Stomach (tissue), 19 donors: ENCODE results near the gene SLC25A40. TPM values are rescaled to one million over a fixed set of nuclear protein-coding genes. Genes with fewer than 3 reads are reported as not detected.
"Not testable (repeated sequence)": the region's sequence is repeated elsewhere in the genome, so short reads cannot be mapped to it uniquely, and the experiment has no call there.

Experiments used
- DNase-seq, 2 donors: peaks; one replicate each; pipeline versions ENCODE4 v3.0.0 to v3.0.0-alpha.2; 2013 to 2019
- H3K27ac ChIP-seq, 5 donors: fragments of 200-600 bp in 4 of 5; sonication (generic) in 4 of 5; one replicate each; pipeline ENCODE4 v1.5.1; 2013 to 2019; ENCODE audit warnings: mild to moderate bottlenecking in 1 of 5, moderate library complexity in 1 of 5
- H3K27me3 ChIP-seq, 3 donors: fragments of 200-600 bp; sonication (generic); one replicate each; pipeline ENCODE4 v1.5.1; 2017 to 2019; ENCODE audit warnings: mixed run types in 1 of 3
- H3K36me3 ChIP-seq, 4 donors: fragments of 200-600 bp; sonication (generic); 1 replicate in 3 of 4; 2 replicates in 1 of 4; pipeline ENCODE4 v1.5.1; 2016 to 2019
- H3K4me1 ChIP-seq, 4 donors: fragments of 200-600 bp; sonication (generic); one replicate each; pipeline ENCODE4 v1.5.1; 2016 to 2019
- H3K4me3 ChIP-seq, 4 donors: fragments of 200-600 bp; sonication (generic) in 3 of 4; one replicate each; pipeline ENCODE4 v1.5.1; 2016 to 2019; ENCODE audit warnings: mild to moderate bottlenecking in 1 of 4
- H3K9me3 ChIP-seq, 4 donors: fragments of 200-600 bp; sonication (generic); one replicate each; pipeline ENCODE4 v1.5.1; 2016 to 2019
- EP300 ChIP-seq: sonication (generic); formaldehyde crosslinking; IDR thresholded peaks from one replicate; pipeline ENCODE4 v1.6.1; 2017; ENCODE audit warnings: antibody characterized with exemption
- POLR2A ChIP-seq, 4 donors: fragments of 450-650 bp; IDR thresholded peaks; one replicate each; pipeline ENCODE4 v1.6.1; 2016; ENCODE audit warnings: antibody characterized with exemption in 4 of 4, control low read depth in 2 of 4, mild to moderate bottlenecking in 1 of 4, moderate library complexity in 1 of 4
- POLR2AphosphoS5 ChIP-seq, 3 donors: sonication (generic); formaldehyde crosslinking; IDR thresholded peaks; one replicate each; pipeline ENCODE4 v1.6.1; 2016; ENCODE audit warnings: antibody characterized with exemption in 3 of 3
- WGBS, 5 donors: extraction: QIAGEN DNeasy Blood & Tissue Kit in 3 of 5; methylation state at CpG; one replicate each; pipeline versions ENCODE4 v1.1.5 to v1.1.7; 2013 to 2018; 5-methylcytosine and 5-hydroxymethylcytosine counted together
- intact Hi-C: fragments of 100-400 bp; cut with DNase I; formaldehyde crosslinking; loops from one replicate; pipeline ENCODE4 v1.15.1; 2023; ENCODE audit warnings: low total_unique reads
- long read RNA-seq, 10 donors: transcript quantifications; one replicate each; lab custom pipeline, GENCODE V29; 2026
- polyA plus RNA-seq, 3 donors: library from polyadenylated mRNA; stranded (reverse); fragments of 200-250 nt; gene quantifications; one replicate each; pipeline ENCODE4 v1.2.3, GENCODE V29; 2013
- total RNA-seq, 5 donors: library from RNA; depleted of rRNA; stranded (reverse); fragments of >200 nt; gene quantifications; one replicate each; pipeline versions ENCODE4 v1.1.0 to v1.2.3, GENCODE V29; 2014 to 2016
- TF ChIP-seq, protein P1 (sequence below), 7 experiments: fragments of 450-650 bp in 4 of 7; fragments of 200-600 bp in 3 of 7; sonication (generic) in 3 of 7; IDR thresholded peaks; one replicate each; pipeline ENCODE4 v1.5.1; 2016 to 2019; ENCODE audit warnings: antibody characterized with exemption in 7 of 7, control low read depth in 2 of 7, mild to moderate bottlenecking in 1 of 7
- donor health status: healthy with polysubstance abuse.
- donor health status: Bipolar disorder and iron deficiency.
- donor health status: healthy.

The SLC25A40 gene
- total RNA-seq: 10 to 100 TPM in 2 of 5 donors, 1 to 10 TPM in 2, not detected in 1; 6.4 to 22.0 (median 11.5) TPM
- 1 to 10 TPM; 3.5 to 8.1 (median 6.5) TPM for polyA plus RNA-seq
- long read RNA-seq, donor 1, full-length matches to known transcripts: 1 of 1 reads
- long read RNA-seq, donor 1, partial matches to known transcripts: 0 of 1 reads
- long read RNA-seq, donor 1, other reads (novel, unspliced or antisense): 0 of 1 reads
- long read RNA-seq, donor 2, full-length matches to known transcripts: 3 of 17 reads
- long read RNA-seq, donor 2, partial matches to known transcripts: 14 of 17 reads
- long read RNA-seq, donor 2, other reads (novel, unspliced or antisense): 0 of 17 reads
- long read RNA-seq, donor 3, full-length matches to known transcripts: 1 of 7 reads
- long read RNA-seq, donor 3, partial matches to known transcripts: 6 of 7 reads
- long read RNA-seq, donor 3, other reads (novel, unspliced or antisense): 0 of 7 reads
- long read RNA-seq, donor 4, full-length matches to known transcripts: 1 of 1 reads
- long read RNA-seq, donor 4, partial matches to known transcripts: 0 of 1 reads
- long read RNA-seq, donor 4, other reads (novel, unspliced or antisense): 0 of 1 reads
- long read RNA-seq, donor 5, full-length matches to known transcripts: 4 of 4 reads
- long read RNA-seq, donor 5, partial matches to known transcripts: 0 of 4 reads
- long read RNA-seq, donor 5, other reads (novel, unspliced or antisense): 0 of 4 reads
- long read RNA-seq, donor 6, full-length matches to known transcripts: 5 of 13 reads
- long read RNA-seq, donor 6, partial matches to known transcripts: 8 of 13 reads
- long read RNA-seq, donor 6, other reads (novel, unspliced or antisense): 0 of 13 reads
- long read RNA-seq, donor 7, full-length matches to known transcripts: 1 of 1 reads
- long read RNA-seq, donor 7, partial matches to known transcripts: 0 of 1 reads
- long read RNA-seq, donor 7, other reads (novel, unspliced or antisense): 0 of 1 reads
- long read RNA-seq, donor 8, full-length matches to known transcripts: 3 of 9 reads
- long read RNA-seq, donor 8, partial matches to known transcripts: 6 of 9 reads
- long read RNA-seq, donor 8, other reads (novel, unspliced or antisense): 0 of 9 reads
- long read RNA-seq, donor 9, full-length matches to known transcripts: 4 of 11 reads
- long read RNA-seq, donor 9, partial matches to known transcripts: 7 of 11 reads
- long read RNA-seq, donor 9, other reads (novel, unspliced or antisense): 0 of 11 reads
- long read RNA-seq, donor 10: 0 reads

- Histone ChIP-seq H3K27ac (peak within 1 kb of the TSS; percentile 95 to 98 (median 97)), H3K36me3 (peaks cover 0 to 2% (median 0%) of the 10 kb centered on the region in 4 donors), H3K4me3 (peak within 1 kb of the TSS; percentile 72 to 87 (median 80)), H3K4me1 (peaks cover 0 to 46% (median 22%) of the 10 kb centered on the region in 4 donors), H3K27me3 (no peaks in the 10 kb centered on the region), H3K9me3 (peaks cover 0 to 9% (median 1%) of the 10 kb centered on the region in 4 donors)
- WGBS, 5 donors: 0 to 3% (median 1%) methylated on average over 43 to 84 of the region's 84 CpGs
- peak in 1 of 4 donors; percentile 24 for TF ChIP-seq POLR2A (IDR thresholded peaks at IDR 0.05)
- TF ChIP-seq EP300: no peak
- TF ChIP-seq, protein P1, sequence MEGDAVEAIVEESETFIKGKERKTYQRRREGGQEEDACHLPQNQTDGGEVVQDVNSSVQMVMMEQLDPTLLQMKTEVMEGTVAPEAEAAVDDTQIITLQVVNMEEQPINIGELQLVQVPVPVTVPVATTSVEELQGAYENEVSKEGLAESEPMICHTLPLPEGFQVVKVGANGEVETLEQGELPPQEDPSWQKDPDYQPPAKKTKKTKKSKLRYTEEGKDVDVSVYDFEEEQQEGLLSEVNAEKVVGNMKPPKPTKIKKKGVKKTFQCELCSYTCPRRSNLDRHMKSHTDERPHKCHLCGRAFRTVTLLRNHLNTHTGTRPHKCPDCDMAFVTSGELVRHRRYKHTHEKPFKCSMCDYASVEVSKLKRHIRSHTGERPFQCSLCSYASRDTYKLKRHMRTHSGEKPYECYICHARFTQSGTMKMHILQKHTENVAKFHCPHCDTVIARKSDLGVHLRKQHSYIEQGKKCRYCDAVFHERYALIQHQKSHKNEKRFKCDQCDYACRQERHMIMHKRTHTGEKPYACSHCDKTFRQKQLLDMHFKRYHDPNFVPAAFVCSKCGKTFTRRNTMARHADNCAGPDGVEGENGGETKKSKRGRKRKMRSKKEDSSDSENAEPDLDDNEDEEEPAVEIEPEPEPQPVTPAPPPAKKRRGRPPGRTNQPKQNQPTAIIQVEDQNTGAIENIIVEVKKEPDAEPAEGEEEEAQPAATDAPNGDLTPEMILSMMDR (IDR thresholded peaks at IDR 0.05): no peak
- peak; percentile 55 to 84 (median 77) for TF ChIP-seq POLR2AphosphoS5 (IDR thresholded peaks at IDR 0.05)
- intact Hi-C loops: no loop called here
- peak; percentile 97 to 98 for DNase-seq
These were observed at the start of gene SLC25A40, which contains the start of gene DBF4 for GRCh38 chr7:87876040-87876868. SLC25A40 (minus strand) TSS chr7:87876360; CDS start chr7:87858727, 17,633 bp downstream. DBF4 (plus strand) TSS chr7:87876493; CDS start chr7:87876733, 240 bp downstream.

DNA sequence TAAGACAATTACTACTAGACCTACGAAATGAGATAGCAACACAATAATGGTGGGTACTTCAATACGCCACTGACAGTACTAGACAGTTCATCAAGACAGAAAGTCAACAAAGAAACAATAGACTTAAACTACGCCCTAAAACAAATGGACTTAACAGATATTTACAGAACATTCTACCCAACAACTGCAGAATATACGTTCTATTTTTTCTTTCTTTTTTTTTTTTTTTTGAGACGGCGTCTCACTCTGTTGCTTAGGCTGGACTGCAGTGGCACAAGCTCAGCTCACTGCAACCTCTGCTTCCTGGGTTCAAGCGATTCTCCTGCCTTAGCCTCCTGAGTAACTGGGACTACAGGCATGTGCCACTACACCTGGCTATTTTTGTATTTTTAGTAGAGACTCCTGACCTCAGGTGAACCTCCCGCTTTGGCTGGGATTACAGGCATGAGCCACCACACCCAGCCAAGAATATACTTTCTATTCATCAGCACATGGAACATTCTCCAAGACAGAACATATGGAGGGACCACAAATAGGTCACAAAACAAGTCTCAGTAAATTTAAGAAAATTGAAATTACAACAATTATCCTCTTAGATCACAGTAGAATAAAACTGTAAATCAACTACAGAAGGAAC lies 46.7 kb upstream of the SLC25A40 start:
- H3K27me3 ChIP-seq, intact Hi-C loops, DNase-seq, H3K4me3 ChIP-seq, H3K27ac ChIP-seq, H3K4me1 ChIP-seq, H3K9me3 ChIP-seq, H3K36me3 ChIP-seq: not testable (repeated sequence)
- WGBS, 5 donors: 88 to 95% (median 93%) methylated on average over 8 of the region's 8 CpGs

DNA sequence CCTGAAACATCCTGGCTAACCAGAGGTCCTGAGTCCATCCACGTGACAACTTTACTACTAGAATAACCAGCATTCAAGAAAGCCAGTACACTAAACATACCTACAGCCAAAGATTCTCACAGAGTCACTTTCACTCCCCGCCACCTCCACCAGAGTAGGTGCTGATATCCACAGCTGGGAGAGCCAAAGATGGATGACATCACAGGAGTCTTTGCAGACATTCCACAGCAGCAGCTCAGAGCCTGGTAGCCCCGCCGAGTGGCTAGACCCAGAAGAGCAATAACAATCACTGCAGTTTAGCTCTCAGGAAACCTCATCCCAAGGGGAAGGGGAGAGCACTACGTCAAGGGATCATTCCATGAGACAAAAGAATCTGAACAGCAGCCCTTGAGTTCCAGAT lies 44.4 kb upstream of the SLC25A40 start:
- no peaks in the 10 kb centered on the region for H3K36me3 ChIP-seq

More for the DNA sequence above, 44.4 kb upstream of the SLC25A40 start:
- no peak for DNase-seq
- no peaks in the 10 kb centered on the region for H3K27me3 ChIP-seq
- TF ChIP-seq POLR2A (IDR thresholded peaks at IDR 0.05) (no peak), POLR2AphosphoS5 (IDR thresholded peaks at IDR 0.05) (no peak), EP300 (no peak)
- TF ChIP-seq, protein P1 (IDR thresholded peaks at IDR 0.05): no peak
- H3K9me3 ChIP-seq: no peaks in the 10 kb centered on the region
- no peaks in the 10 kb centered on the region for H3K4me1 ChIP-seq
- intact Hi-C loops: no loop called here
- H3K4me3 ChIP-seq: no peak overlapping the region
- H3K27ac ChIP-seq: no peak overlapping the region
- WGBS, 5 donors: 71 to 90% (median 80%) methylated on average over 5 of the region's 5 CpGs
